HUES48 (cell line): ENCODE results near the gene HSD3B1.

ENCODE experiments used
- H3K27ac ChIP-seq: one replicate; pipeline ENCODE4 v1.7.0; 2013; ENCODE audit warnings: low read depth, low read length, inconsistent platforms
- H3K27me3 ChIP-seq: 2 replicates; pipeline ENCODE4 v1.6.1; 2013; ENCODE audit warnings: mild to moderate bottlenecking, low read length; ENCODE audit not compliant: control insufficient read depth, insufficient read depth
- H3K36me3 ChIP-seq: 2 replicates; pipeline ENCODE4 v1.6.1; 2013; ENCODE audit warnings: low read length; ENCODE audit not compliant: control insufficient read depth, insufficient read depth
- H3K4me1 ChIP-seq: 2 replicates; pipeline ENCODE4 v1.6.1; 2013; ENCODE audit warnings: mild to moderate bottlenecking, low read length; ENCODE audit not compliant: control insufficient read depth, insufficient read depth
- H3K4me3 ChIP-seq: 2 replicates; pipeline ENCODE4 v1.5.1; 2013; ENCODE audit warnings: mild to moderate bottlenecking, low read depth, low read length
- H3K9ac ChIP-seq: 2 replicates; pipeline ENCODE4 v1.6.1; 2013; ENCODE audit warnings: mild to moderate bottlenecking, low read depth, low read length, moderate library complexity
- H3K9me3 ChIP-seq: 2 replicates; pipeline ENCODE4 v1.6.1; 2013; ENCODE audit warnings: low read length; ENCODE audit not compliant: control insufficient read depth, insufficient read depth

Gene HSD3B1

DNA sequence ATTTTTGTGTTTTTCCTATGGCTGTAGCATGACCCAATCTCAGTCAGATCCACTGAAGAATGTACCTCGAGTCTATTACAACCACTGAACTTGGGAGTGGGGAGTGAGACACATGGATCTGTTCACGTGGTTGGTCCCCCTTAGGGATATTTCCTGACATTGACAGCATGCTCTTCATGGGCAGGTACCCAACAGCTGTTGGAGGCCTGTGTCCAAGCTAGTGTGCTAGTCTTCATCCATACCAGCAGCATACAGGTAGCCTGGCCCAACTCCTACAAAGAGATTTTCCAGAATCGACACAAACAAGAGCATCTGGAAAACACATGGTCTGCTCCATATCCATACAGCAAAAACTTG is 34.2 kb upstream of the HSD3B1 start:
- no peaks in the 10 kb centered on the region for H3K36me3 ChIP-seq
- H3K27me3 ChIP-seq: no peaks in the 10 kb centered on the region
- H3K9ac ChIP-seq: no peak overlapping the region
- H3K4me1 ChIP-seq: no peaks in the 10 kb centered on the region
- no peak overlapping the region for H3K4me3 ChIP-seq
- H3K9me3 ChIP-seq: no peaks in the 10 kb centered on the region
- H3K27ac ChIP-seq: no peak overlapping the region

GRCh38 chr1:119475866-119476439 is 31.1 kb upstream of the HSD3B1 start:
- Histone ChIP-seq H3K27me3 (no peaks in the 10 kb centered on the region), H3K4me1 (no peaks in the 10 kb centered on the region), H3K4me3 (no peak overlapping the region), H3K27ac (no peak overlapping the region), H3K9ac (no peak overlapping the region), H3K9me3 (no peaks in the 10 kb centered on the region), H3K36me3 (no peaks in the 10 kb centered on the region)

- Histone ChIP-seq H3K9me3 (no peaks in the 10 kb centered on the region), H3K4me1 (no peaks in the 10 kb centered on the region), H3K27ac (no peak overlapping the region), H3K4me3 (no peak overlapping the region), H3K27me3 (no peaks in the 10 kb centered on the region), H3K36me3 (no peaks in the 10 kb centered on the region), H3K9ac (no peak overlapping the region)
Measured at GRCh38 chr1:119477710-119478109, 29.3 kb upstream of the HSD3B1 start.

GRCh38 chr1:119480175-119480574 is 26.8 kb upstream of the HSD3B1 start:
- no peak overlapping the region for H3K4me3 ChIP-seq
- H3K4me1 ChIP-seq: peaks cover 4% of the 10 kb centered on the region; the same call in 1 of the 2 replicates
- no peaks in the 10 kb centered on the region for H3K9me3 ChIP-seq
- no peak overlapping the region for H3K27ac ChIP-seq
- H3K36me3 ChIP-seq: no peaks in the 10 kb centered on the region
- H3K9ac ChIP-seq: no peak overlapping the region
- H3K27me3 ChIP-seq: no peaks in the 10 kb centered on the region

DNA sequence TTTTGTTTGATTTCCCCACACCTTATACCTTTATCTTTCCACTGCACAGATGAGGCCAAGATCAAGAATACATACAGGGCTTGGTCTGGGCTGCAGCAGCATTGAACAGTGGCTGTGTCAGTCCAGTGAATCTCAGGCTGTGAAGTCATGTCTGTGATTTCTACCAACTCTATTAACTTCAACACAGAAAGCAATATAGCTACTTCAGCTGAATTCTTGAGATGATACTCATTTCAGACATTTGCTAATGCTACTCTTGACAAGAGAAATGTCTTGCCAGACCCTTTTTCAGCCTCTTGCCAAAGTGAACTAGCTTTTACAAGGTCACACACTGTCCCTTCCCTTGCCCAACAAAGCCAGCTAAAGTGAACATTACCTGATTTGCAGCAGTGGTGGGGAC is 25.1 kb upstream of the HSD3B1 start:
- Histone ChIP-seq H3K36me3 (no peaks in the 10 kb centered on the region), H3K27me3 (no peaks in the 10 kb centered on the region), H3K4me3 (no peak overlapping the region), H3K27ac (no peak overlapping the region), H3K9ac (no peak overlapping the region), H3K9me3 (no peaks in the 10 kb centered on the region), H3K4me1 (peaks cover 4% of the 10 kb centered on the region; the same call in 1 of the 2 replicates)

DNA sequence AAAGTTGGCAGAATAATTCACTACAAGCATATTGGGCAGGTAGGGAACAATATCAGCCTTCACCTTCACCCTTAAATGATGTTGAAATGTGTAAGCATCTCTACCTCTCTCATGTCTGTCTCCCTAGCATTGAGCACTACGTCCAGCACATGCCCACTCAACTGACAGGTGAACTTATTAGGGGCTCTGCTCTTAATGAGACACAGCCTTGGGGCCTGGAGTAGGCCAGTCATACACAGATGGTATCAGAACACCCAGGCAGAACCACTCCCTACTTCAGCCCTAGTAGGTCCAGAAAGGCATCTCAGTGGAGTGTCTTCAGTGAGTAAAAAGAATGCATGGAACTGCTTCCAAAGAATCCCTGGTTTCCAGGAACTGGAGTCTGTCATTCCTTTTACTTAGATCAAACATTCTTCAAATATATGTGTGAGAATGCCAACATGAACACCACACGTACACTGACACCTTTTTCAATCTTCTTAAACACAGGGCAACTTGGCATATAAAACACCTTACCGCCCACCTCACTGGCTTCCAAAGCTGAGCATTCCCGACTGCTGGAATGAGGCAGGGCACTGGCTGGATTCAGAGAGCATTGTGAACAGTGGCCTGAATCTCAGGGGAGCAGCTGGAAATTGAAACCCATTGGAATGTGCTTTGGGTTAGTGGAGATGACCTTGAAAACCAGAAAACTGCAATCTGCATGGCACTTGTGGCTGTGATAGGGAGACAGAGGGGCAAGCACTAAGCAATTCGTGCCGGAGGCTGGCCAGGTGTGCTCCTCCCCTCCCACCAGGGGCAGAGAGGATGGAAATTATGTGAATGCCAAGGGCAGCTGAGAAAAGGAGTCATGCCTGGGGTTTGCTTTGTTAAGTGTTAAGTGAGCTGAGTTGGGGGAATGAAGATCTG is 24.2 kb upstream of the HSD3B1 start:
- H3K4me3 ChIP-seq: no peak overlapping the region
- H3K27ac ChIP-seq: no peak overlapping the region
- no peaks in the 10 kb centered on the region for H3K36me3 ChIP-seq
- H3K9me3 ChIP-seq: no peaks in the 10 kb centered on the region
- peaks cover 4% of the 10 kb centered on the region; the same call in 1 of the 2 replicates for H3K4me1 ChIP-seq
- H3K27me3 ChIP-seq: no peaks in the 10 kb centered on the region
- no peak overlapping the region for H3K9ac ChIP-seq

DNA sequence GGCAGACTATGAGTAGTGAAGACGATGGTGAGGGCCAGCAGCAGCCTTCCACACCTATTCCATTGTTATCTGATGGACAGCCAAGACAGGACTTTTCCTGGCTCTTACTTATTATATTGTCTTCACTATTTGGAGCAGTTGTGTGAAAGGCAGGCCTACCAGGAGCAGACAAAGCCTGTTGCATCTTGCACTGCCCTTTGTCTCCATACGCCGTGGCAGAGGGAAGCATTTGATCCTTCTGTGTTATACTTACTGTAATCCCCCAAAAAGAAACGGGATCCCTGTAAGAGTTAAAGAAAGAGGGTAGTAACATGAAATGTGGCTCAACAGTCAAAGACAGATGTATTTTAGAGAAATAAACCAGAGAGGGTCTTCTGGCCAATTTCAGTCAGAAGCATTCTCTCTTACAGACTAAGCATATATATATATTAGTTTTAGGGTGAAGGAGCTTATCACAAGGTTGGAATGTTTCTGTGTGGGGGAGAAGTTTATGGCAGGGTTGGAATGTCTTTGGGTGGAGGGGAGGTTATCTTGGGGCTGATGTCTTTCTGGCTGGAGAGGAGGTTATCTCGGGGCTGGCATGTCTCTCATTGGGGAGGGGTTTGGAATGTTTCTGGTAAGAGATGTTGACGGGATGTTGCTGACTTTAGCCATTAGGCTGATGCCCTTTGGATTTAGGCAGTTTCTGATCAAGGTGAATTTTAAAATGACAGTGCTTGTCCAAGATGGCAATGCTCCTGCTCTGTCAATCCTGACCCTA is 23.4 kb upstream of the HSD3B1 start:
- no peak overlapping the region for H3K9ac ChIP-seq
- H3K4me3 ChIP-seq: no peak overlapping the region
- H3K9me3 ChIP-seq: no peaks in the 10 kb centered on the region
- H3K36me3 ChIP-seq: no peaks in the 10 kb centered on the region
- no peaks in the 10 kb centered on the region for H3K27me3 ChIP-seq
- no peak overlapping the region for H3K27ac ChIP-seq
- H3K4me1 ChIP-seq: peaks cover 4% of the 10 kb centered on the region; the same call in 1 of the 2 replicates

- Histone ChIP-seq H3K9me3 (no peaks in the 10 kb centered on the region), H3K27ac (no peak overlapping the region), H3K36me3 (no peaks in the 10 kb centered on the region), H3K27me3 (no peaks in the 10 kb centered on the region), H3K4me3 (no peak overlapping the region), H3K4me1 (peaks cover 4% of the 10 kb centered on the region; the same call in 1 of the 2 replicates), H3K9ac (no peak overlapping the region)
Measured at GRCh38 chr1:119485201-119485600, 21.8 kb upstream of the HSD3B1 start.

DNA sequence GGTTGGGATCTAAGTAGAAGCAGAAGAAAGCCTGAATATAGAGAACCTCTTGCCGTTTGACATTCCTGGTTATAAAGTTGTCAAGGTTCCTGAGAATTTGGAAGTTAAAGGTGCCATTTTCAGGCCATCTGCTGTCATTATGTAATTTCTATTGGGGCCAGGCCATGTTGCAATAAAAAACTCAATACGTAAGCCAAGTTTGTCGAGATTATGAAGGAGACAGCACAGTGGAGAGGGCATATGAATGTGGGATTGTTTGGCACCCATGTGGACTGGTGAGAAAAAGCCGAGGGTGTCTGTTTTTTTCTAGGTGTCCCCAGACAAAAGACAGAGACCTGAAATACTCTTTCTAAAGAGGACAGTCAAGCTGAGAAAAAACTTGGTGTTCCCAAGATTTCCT is 18.8 kb upstream of the HSD3B1 start:
- H3K36me3 ChIP-seq: no peaks in the 10 kb centered on the region
- H3K4me1 ChIP-seq: peaks cover 4% of the 10 kb centered on the region; the same call in 1 of the 2 replicates
- no peak overlapping the region for H3K4me3 ChIP-seq
- no peak overlapping the region for H3K9ac ChIP-seq
- no peak overlapping the region for H3K27ac ChIP-seq
- no peaks in the 10 kb centered on the region for H3K9me3 ChIP-seq
- H3K27me3 ChIP-seq: no peaks in the 10 kb centered on the region

- H3K9ac ChIP-seq: no peak overlapping the region
- H3K27me3 ChIP-seq: no peaks in the 10 kb centered on the region
- H3K9me3 ChIP-seq: no peaks in the 10 kb centered on the region
- no peaks in the 10 kb centered on the region for H3K4me1 ChIP-seq
- no peak overlapping the region for H3K4me3 ChIP-seq
- no peaks in the 10 kb centered on the region for H3K36me3 ChIP-seq
- no peak overlapping the region for H3K27ac ChIP-seq
Measured at GRCh38 chr1:119489201-119489600, 17.8 kb upstream of the HSD3B1 start.

DNA sequence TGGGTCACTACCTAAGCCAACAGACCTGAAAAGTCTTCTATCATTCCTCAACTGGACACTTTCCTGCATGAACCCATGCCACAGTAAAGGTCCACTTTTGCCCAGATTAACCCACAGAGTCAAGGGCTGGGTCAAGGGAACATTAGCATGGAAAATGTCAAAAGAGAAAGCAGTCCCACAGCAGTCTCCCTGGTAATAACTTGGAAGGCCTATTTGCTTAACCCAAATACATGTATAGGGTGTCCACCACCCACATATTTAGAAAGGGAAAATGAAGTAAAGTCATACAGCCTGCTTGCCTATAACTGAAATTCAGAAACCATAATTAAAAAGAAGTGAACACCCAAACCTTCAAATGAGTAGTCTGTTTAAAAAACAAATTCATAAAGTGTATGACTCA is 16.1 kb upstream of the HSD3B1 start:
- no peaks in the 10 kb centered on the region for H3K27me3 ChIP-seq
- no peaks in the 10 kb centered on the region for H3K36me3 ChIP-seq
- H3K9ac ChIP-seq: no peak overlapping the region
- no peak overlapping the region for H3K4me3 ChIP-seq
- no peak overlapping the region for H3K27ac ChIP-seq
- H3K9me3 ChIP-seq: peaks cover 4% of the 10 kb centered on the region; the same call in 1 of the 2 replicates
- no peaks in the 10 kb centered on the region for H3K4me1 ChIP-seq
